ENCODE data around the gene ACTR3C.
"Not testable (repeated sequence)": the region's sequence is repeated elsewhere in the genome, so short reads cannot be mapped to it uniquely, and the experiment has no call there.

The ACTR3C gene

GRCh38 chr7:150206848-150207247 is 116.5 kb downstream of the ACTR3C start:
- DNase-seq, result not testable (repeated sequence)

GRCh38 chr7:150205866-150206265 is 117.5 kb downstream of the ACTR3C start:
- not testable (repeated sequence) for DNase-seq

- not testable (repeated sequence) for DNase-seq
Observed at GRCh38 chr7:150204577-150204976, 118.8 kb downstream of the ACTR3C start.

- not testable (repeated sequence) for DNase-seq
Observed at GRCh38 chr7:150202894-150203293, 120.5 kb downstream of the ACTR3C start.

Data from anterior cingulate cortex (tissue), 58 donors.